B cell (primary cell): ENCODE data around the gene MGMT. TPM values are rescaled to one million over a fixed set of nuclear protein-coding genes. Genes with fewer than 3 reads are reported as not detected.

ENCODE experiments used
- ATAC-seq: fragments of 200-7000 bp; cut with Tn5 transposase; one replicate; pipeline ENCODE4 v1.10.0; 2021; ENCODE audit warnings: low read depth, mild to moderate bottlenecking, moderate number of reproducible peaks, moderate library complexity
- CTCF ChIA-PET: fragments of 350-600 bp; sonication (Branson Sonifier 250); formaldehyde crosslinking; loops from one replicate; lab custom pipeline; 2021; ENCODE audit warnings: antibody characterized with exemption, inconsistent platforms; lab: Charles Lee
- POLR2A ChIA-PET: fragments of 350-600 bp; sonication (Branson Sonifier 250); formaldehyde crosslinking; loops from one replicate; lab custom pipeline; 2021; ENCODE audit warnings: antibody characterized with exemption; lab: Charles Lee
- DNase-seq: peaks from one replicate; pipeline ENCODE4 v3.0.0; 2013
- H2AFZ ChIP-seq: 2 replicates; pipeline ENCODE4 v1.6.1; 2012; ENCODE audit warnings: mild to moderate bottlenecking, low read depth, low read length; ENCODE audit not compliant: insufficient read depth, poor library complexity, severe bottlenecking
- H3K27ac ChIP-seq, 2 donors: 1 replicate in 1 of 2; 2 replicates in 1 of 2; pipeline ENCODE4 v1.5.1; 2012 to 2013; ENCODE audit warnings: low read length in 2 of 2, mild to moderate bottlenecking in 2 of 2, moderate library complexity in 1 of 2
- H3K27me3 ChIP-seq, 4 experiments: fragments of 200-600 bp in 1 of 4; sonication (generic) in 1 of 4; replicated peaks in 1 of 4; 1 replicate in 2 of 4; 2 replicates in 2 of 4; pipeline versions ENCODE4 v1.6.1 to v1.7.0; 2013 to 2016; ENCODE audit warnings: low read length in 3 of 4, mild to moderate bottlenecking in 2 of 4, mixed read lengths in 1 of 4, moderate library complexity in 1 of 4; ENCODE audit not compliant: insufficient read depth in 4 of 4, control insufficient read depth in 3 of 4; ENCODE audit errors: control extremely low read depth in 1 of 4
- H3K36me3 ChIP-seq, 2 experiments: replicated peaks in 1 of 2; 1 replicate in 1 of 2; 2 replicates in 1 of 2; pipeline versions ENCODE4 v1.6.1 to v1.7.1; 2013; ENCODE audit warnings: low read length in 1 of 2; ENCODE audit not compliant: insufficient read depth in 2 of 2, control insufficient read depth in 1 of 2; ENCODE audit errors: control extremely low read depth in 1 of 2, extremely low read depth in 1 of 2
- H3K4me1 ChIP-seq, 2 donors: fragments of 200-600 bp in 1 of 2; sonication (generic) in 1 of 2; 1 replicate in 1 of 2; 2 replicates in 1 of 2; pipeline versions ENCODE4 v1.5.1 to v1.6.1; 2013 to 2017; ENCODE audit warnings: low read length in 2 of 2; ENCODE audit not compliant: control insufficient read depth in 2 of 2, insufficient read depth in 2 of 2
- H3K4me2 ChIP-seq: replicated peaks from 2 replicates; pipeline ENCODE3; 2012; ENCODE audit warnings: mild to moderate bottlenecking, low read depth, low read length; ENCODE audit not compliant: poor library complexity, severe bottlenecking
- H3K4me3 ChIP-seq, 5 experiments: fragments of 200-600 bp in 1 of 5; sonication (generic) in 1 of 5; 1 replicate in 3 of 5; 2 replicates in 2 of 5; pipeline versions ENCODE4 v1.5.1 to v1.7.0; 2011 to 2016; ENCODE audit warnings: low read length in 4 of 5, mild to moderate bottlenecking in 4 of 5, low read depth in 2 of 5, control low read depth in 1 of 5, moderate library complexity in 1 of 5; ENCODE audit not compliant: insufficient read depth in 1 of 5; ENCODE audit errors: control extremely low read depth in 1 of 5, extremely low read depth in 1 of 5
- H3K79me2 ChIP-seq: fragments of 200-600 bp; sonication (generic); one replicate; pipeline ENCODE4 v1.6.0; 2016; ENCODE audit warnings: low read length; ENCODE audit not compliant: control insufficient read depth, insufficient read depth
- H3K9ac ChIP-seq: fragments of 200-600 bp; sonication (generic); 2 replicates; pipeline ENCODE4 v1.6.1; 2017; ENCODE audit warnings: mild to moderate bottlenecking, low read length, moderate library complexity
- H3K9me3 ChIP-seq, 3 donors: one replicate each; pipeline versions ENCODE4 v1.6.1 to v1.7.1; 2013; ENCODE audit warnings: low read length in 2 of 3; ENCODE audit not compliant: control insufficient read depth in 2 of 3, insufficient read depth in 1 of 3; ENCODE audit errors: control extremely low read depth in 1 of 3
- H4K20me1 ChIP-seq: 2 replicates; pipeline ENCODE4 v1.6.0; 2012; ENCODE audit warnings: mild to moderate bottlenecking, low read length; ENCODE audit not compliant: insufficient read depth, control insufficient read depth, poor library complexity, severe bottlenecking
- H3K27ac Mint-ChIP-seq: one replicate; pipeline ENCODE4 v1.8.0; 2021; ENCODE audit warnings: mixed read lengths
- H3K27me3 Mint-ChIP-seq: one replicate; pipeline ENCODE4 v1.8.0; 2021; ENCODE audit warnings: mixed read lengths
- H3K4me1 Mint-ChIP-seq: one replicate; pipeline ENCODE4 v1.8.0; 2021; ENCODE audit warnings: mixed read lengths
- H3K4me3 Mint-ChIP-seq: one replicate; pipeline ENCODE4 v1.8.0; 2021; ENCODE audit warnings: mixed read lengths
- H3K9me3 Mint-ChIP-seq: one replicate; pipeline ENCODE4 v1.8.0; 2022; ENCODE audit warnings: mixed read lengths; ENCODE audit not compliant: insufficient read depth
- EZH2 ChIP-seq: IDR thresholded peaks from 2 replicates; pipeline ENCODE4 v1.6.1; 2012; ENCODE audit warnings: borderline replicate concordance, low read depth, mild to moderate bottlenecking, moderate library complexity, low read length; ENCODE audit not compliant: insufficient read depth, poor library complexity, severe bottlenecking
- WGBS: methylation state at CpG from one replicate; pipeline ENCODE4 v1.1.5; 2013; ENCODE audit warnings: missing lambda C conversion rate; ENCODE audit not compliant: insufficient coverage; 5-methylcytosine and 5-hydroxymethylcytosine counted together
- intact Hi-C: fragments of 100-400 bp; cut with micrococcal nuclease; formaldehyde crosslinking; loops from one replicate; pipeline ENCODE4 v1.10.0; 2022
- polyA plus RNA-seq: library from polyadenylated mRNA; depleted of rRNA; stranded (reverse); fragments of >200 nt; gene quantifications from 2 replicates; pipeline ENCODE4 v1.2.3, GENCODE V29; 2012
- total RNA-seq, 2 donors: library from RNA; stranded (reverse); fragments of 120-200 nt in 1 of 2; gene quantifications; 1 replicate in 1 of 2; 2 replicates in 1 of 2; pipeline versions ENCODE4 v1.2.3 to v1.2.4, GENCODE V29; 2013 to 2022
- TF ChIP-seq, protein P1 (sequence below): fragments of 200-600 bp; IDR thresholded peaks from one replicate; pipeline ENCODE4 v1.8.0; 2022; ENCODE audit warnings: antibody characterized with exemption, mild to moderate bottlenecking

The MGMT gene
- total and polyA plus RNA-seq, 2 donors (not counting 1 experiment from before 2014, with no cell fraction given) = 16.6 to 87.7 TPM

DNA sequence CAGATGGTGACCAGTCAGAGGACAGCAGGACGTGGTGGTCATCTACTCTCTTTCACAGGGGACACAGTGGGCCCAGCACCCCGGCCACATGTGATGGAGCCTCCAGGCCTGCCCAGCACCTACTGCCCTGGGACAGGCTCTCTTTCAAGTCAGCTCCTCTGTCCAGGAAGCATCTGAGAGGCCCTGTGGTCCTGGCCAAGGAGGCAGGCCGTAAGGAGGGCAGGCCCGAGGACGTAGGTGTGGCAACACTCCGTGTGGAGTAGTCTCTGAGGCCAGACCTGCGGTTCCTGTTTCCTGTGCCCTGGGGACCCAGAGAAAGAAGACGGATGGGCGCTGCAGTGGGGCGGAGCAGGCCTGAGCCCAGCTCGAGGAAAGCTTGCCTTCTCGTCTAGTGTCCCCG, 317.9 kb downstream of the MGMT start:
- Histone ChIP-seq H3K4me2 (no peak overlapping the region), H3K9ac (no peak overlapping the region), H3K36me3 (no peaks in the 10 kb centered on the region), H3K79me2 (no peaks in the 10 kb centered on the region), H3K9me3 (peaks cover 0 to 48% (median 0%) of the 10 kb centered on the region in 3 donors), H2AFZ (no peak overlapping the region), H3K27me3 (no peaks in the 10 kb centered on the region), H3K4me1 (no peaks in the 10 kb centered on the region), H4K20me1 (no peaks in the 10 kb centered on the region), H3K27ac (no peak overlapping the region), H3K4me3 (no peak overlapping the region)
- no peak overlapping the region for H3K4me3 Mint-ChIP-seq
- POLR2A ChIA-PET = no interaction called here
- CTCF ChIA-PET = no interaction called here
- intact Hi-C loops = no loop called here
- DNase-seq = no peak
- TF ChIP-seq, protein P1, sequence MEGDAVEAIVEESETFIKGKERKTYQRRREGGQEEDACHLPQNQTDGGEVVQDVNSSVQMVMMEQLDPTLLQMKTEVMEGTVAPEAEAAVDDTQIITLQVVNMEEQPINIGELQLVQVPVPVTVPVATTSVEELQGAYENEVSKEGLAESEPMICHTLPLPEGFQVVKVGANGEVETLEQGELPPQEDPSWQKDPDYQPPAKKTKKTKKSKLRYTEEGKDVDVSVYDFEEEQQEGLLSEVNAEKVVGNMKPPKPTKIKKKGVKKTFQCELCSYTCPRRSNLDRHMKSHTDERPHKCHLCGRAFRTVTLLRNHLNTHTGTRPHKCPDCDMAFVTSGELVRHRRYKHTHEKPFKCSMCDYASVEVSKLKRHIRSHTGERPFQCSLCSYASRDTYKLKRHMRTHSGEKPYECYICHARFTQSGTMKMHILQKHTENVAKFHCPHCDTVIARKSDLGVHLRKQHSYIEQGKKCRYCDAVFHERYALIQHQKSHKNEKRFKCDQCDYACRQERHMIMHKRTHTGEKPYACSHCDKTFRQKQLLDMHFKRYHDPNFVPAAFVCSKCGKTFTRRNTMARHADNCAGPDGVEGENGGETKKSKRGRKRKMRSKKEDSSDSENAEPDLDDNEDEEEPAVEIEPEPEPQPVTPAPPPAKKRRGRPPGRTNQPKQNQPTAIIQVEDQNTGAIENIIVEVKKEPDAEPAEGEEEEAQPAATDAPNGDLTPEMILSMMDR = no peak
- no peak for TF ChIP-seq EZH2
- H3K9me3 Mint-ChIP-seq = peaks cover 11% of the 10 kb centered on the region
- H3K27me3 Mint-ChIP-seq = no peaks in the 10 kb centered on the region
- no peaks in the 10 kb centered on the region for H3K4me1 Mint-ChIP-seq
- ATAC-seq = no peak
- no peak overlapping the region for H3K27ac Mint-ChIP-seq
- WGBS = 54% methylated on average over 10 of the region's 13 CpGs

GRCh38 chr10:129785536-129785981, 318.5 kb downstream of the MGMT start:
- H3K4me3 ChIP-seq = no peak overlapping the region
- no peaks in the 10 kb centered on the region for H3K27me3 Mint-ChIP-seq
- H3K27ac Mint-ChIP-seq = no peak overlapping the region
- no peak overlapping the region for H3K4me2 ChIP-seq
- TF ChIP-seq, protein P1 = no peak
- no peak for TF ChIP-seq EZH2
- WGBS = 84% methylated on average over 16 of the region's 16 CpGs
- no peak overlapping the region for H2AFZ ChIP-seq
- H3K79me2 ChIP-seq = no peaks in the 10 kb centered on the region
- H3K4me1 ChIP-seq = no peaks in the 10 kb centered on the region
- DNase-seq (no peak), ATAC-seq (no peak)
- H3K27ac ChIP-seq = no peak overlapping the region
- no peak overlapping the region for H3K4me3 Mint-ChIP-seq
- CTCF ChIA-PET = no interaction called here
- POLR2A ChIA-PET = no interaction called here
- no peaks in the 10 kb centered on the region for H3K36me3 ChIP-seq
- H4K20me1 ChIP-seq = no peaks in the 10 kb centered on the region
- H3K9ac ChIP-seq = no peak overlapping the region
- H3K27me3 ChIP-seq = no peaks in the 10 kb centered on the region
- peaks cover 0 to 46% (median 0%) of the 10 kb centered on the region in 3 donors for H3K9me3 ChIP-seq
- H3K9me3 Mint-ChIP-seq = peaks cover 11% of the 10 kb centered on the region
- no peaks in the 10 kb centered on the region for H3K4me1 Mint-ChIP-seq
- intact Hi-C loops = no loop called here
